SH-SY5Y (cell line): ENCODE data around the gene AP1B1.

Source experiments
- GATA2 ChIP-seq: IDR thresholded peaks from 2 replicates; pipeline ENCODE4 v1.6.1; 2011; ENCODE audit warnings: mild to moderate bottlenecking, low read depth, low read length
- GATA3 ChIP-seq: IDR thresholded peaks from 2 replicates; pipeline ENCODE4 v1.6.1; 2011; ENCODE audit warnings: low read depth, mild to moderate bottlenecking, low read length, moderate library complexity

DNA sequence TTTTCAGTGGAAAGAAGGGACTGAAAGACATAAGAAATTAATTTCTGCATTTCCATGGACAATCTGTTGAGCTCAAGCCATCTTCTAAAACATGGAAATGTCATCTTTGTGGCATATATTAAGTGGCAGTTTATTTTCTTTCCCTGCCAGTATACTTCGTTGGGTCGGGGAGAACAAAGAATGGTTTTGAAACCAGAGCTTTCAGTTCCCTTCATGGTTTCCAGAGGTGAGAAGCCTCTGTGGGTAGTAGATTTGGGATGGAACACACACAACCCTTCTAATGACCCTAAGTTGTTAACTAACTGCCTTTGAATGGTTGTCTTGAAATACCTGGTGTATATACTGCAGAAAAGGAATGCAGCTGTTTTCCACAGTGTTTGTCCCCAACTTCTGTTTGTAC is 99.5 kb downstream of the AP1B1 start:
- TF ChIP-seq GATA2 (no peak), GATA3 (no peak)
